DND-41 (cell line): ENCODE measurements around the gene SLC25A22.

Experiments used
- ATAC-seq: fragments of 200-7000 bp; cut with Tn5 transposase; 3 replicates; pipeline ENCODE4 v1.9.1; 2021; ENCODE audit warnings: low read depth; ENCODE audit not compliant: insufficient read depth
- DNase-seq: peaks from one replicate; pipeline ENCODE4 v3.0.0-alpha.2; 2020
- H2AFZ ChIP-seq: 2 replicates; pipeline ENCODE4 v1.6.0; 2012; ENCODE audit warnings: low read depth, low read length
- H3K27ac ChIP-seq: 2 replicates; pipeline ENCODE4 v1.5.1; 2012; ENCODE audit warnings: low read length, inconsistent platforms
- H3K27me3 ChIP-seq: fragments of 200-600 bp; sonication (generic); 2 replicates; pipeline ENCODE4 v1.6.0; 2012; ENCODE audit warnings: low read length, mild to moderate bottlenecking, inconsistent platforms; ENCODE audit not compliant: insufficient read depth, poor library complexity
- H3K36me3 ChIP-seq: 2 replicates; pipeline ENCODE4 v1.5.1; 2012; ENCODE audit warnings: low read length, inconsistent platforms; ENCODE audit not compliant: insufficient read depth
- H3K4me1 ChIP-seq: 2 replicates; pipeline ENCODE4 v1.5.1; 2012; ENCODE audit warnings: mild to moderate bottlenecking, low read length; ENCODE audit not compliant: insufficient read depth
- H3K4me2 ChIP-seq: 2 replicates; pipeline ENCODE4 v1.6.0; 2012; ENCODE audit warnings: mild to moderate bottlenecking, moderate library complexity, low read length, inconsistent platforms; ENCODE audit not compliant: insufficient read depth
- H3K4me3 ChIP-seq, 2 experiments: fragments of 200-600 bp in 1 of 2; shearing (Covaris generic) in 1 of 2; 2 replicates each; pipeline ENCODE4 v1.5.1; 2012 to 2016; ENCODE audit warnings: inconsistent platforms in 2 of 2, low read length in 2 of 2, mild to moderate bottlenecking in 2 of 2, low read depth in 1 of 2, moderate library complexity in 1 of 2
- H3K79me2 ChIP-seq: 2 replicates; pipeline ENCODE4 v1.6.0; 2012; ENCODE audit warnings: low read length, inconsistent platforms; ENCODE audit not compliant: insufficient read depth
- H3K9ac ChIP-seq: 2 replicates; pipeline ENCODE4 v1.6.0; 2012; ENCODE audit warnings: low read depth, mild to moderate bottlenecking, inconsistent platforms, low read length, moderate library complexity
- H3K9me3 ChIP-seq: 2 replicates; pipeline ENCODE4 v1.5.1; 2012; ENCODE audit warnings: low read length, moderate library complexity, mild to moderate bottlenecking, inconsistent platforms; ENCODE audit not compliant: insufficient read depth, severe bottlenecking
- H4K20me1 ChIP-seq: 2 replicates; pipeline ENCODE4 v1.6.0; 2012; ENCODE audit warnings: low read length; ENCODE audit not compliant: insufficient read depth
- EZH2 ChIP-seq: IDR thresholded peaks from 3 replicates; pipeline ENCODE4 v1.6.1; 2012; ENCODE audit warnings: borderline replicate concordance, low read depth, mild to moderate bottlenecking, moderate library complexity, low read length, inconsistent platforms; ENCODE audit not compliant: severe bottlenecking
- TF ChIP-seq, protein P1 (sequence below): IDR thresholded peaks from 2 replicates; pipeline ENCODE4 v1.5.1; 2012; ENCODE audit warnings: borderline replicate concordance, low read length, moderate library complexity, mild to moderate bottlenecking; ENCODE audit not compliant: poor library complexity, severe bottlenecking; ENCODE audit errors: extremely low read depth

Gene SLC25A22

DNA sequence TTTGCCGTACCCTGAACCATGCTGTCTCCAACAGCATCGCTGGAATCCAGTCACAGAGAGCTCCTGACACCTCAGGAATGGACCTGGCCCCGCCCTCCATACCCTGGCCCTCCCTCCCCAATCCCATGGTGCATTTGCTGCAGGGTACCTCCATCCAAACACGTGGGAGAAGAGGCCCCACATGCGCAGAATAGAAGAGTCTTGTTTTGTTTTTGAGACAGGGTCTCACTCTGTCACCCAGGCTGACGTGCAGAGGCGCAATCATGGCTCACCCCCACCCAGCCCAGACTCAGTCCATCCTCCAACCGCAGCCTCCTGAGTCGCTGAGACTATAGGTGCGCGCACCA lies 18.3 kb upstream of the SLC25A22 start:
- H3K4me2 ChIP-seq: no peak overlapping the region
- no peak for ATAC-seq

DNA sequence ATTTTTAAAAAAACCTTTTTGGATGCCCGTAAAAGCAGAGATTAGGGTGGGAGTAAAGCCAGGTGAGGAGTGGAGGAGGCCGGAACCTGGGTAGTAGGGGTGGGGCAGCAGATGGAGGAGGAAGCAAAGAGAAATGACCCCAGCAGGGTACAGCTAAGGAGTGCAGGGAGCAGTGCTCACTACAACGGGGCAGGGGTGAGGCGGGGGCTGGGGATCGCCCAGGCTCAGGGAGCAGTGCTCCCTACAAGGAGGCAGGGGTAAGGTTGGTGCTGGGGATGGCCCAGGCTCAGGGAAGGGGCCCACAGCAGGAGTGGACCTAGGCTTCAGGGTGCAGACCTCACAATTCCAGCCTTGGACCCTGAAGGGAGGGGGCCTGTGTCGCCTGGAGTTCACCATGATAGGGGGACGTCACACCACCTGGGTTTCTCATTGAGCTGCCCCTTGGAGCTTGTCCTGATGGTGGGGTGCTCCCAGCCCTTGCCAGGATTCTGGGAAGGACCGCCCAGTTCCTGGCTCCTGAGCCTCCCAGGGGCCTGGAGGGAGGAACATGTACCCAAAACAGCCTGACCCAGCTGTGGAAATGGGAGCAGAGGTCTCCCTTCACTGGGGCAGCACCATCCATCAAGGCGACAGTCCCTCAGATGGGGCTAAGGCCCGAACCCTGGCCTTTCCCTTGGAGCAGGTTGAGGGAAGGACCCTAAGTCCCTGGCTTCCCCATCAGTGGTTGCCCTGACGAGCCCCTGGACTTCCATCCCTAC lies 17.8 kb upstream of the SLC25A22 start:
- DNase-seq (no peak), ATAC-seq (no peak)
- Histone ChIP-seq H3K4me2 (no peak overlapping the region), H3K4me1 (peaks cover 38% of the 10 kb centered on the region), H3K36me3 (peaks cover 32% of the 10 kb centered on the region), H4K20me1 (peaks cover 44% of the 10 kb centered on the region), H3K27ac (no peak overlapping the region), H2AFZ (no peak overlapping the region), H3K9me3 (no peaks in the 10 kb centered on the region), H3K79me2 (peaks cover 28% of the 10 kb centered on the region), H3K27me3 (no peaks in the 10 kb centered on the region), H3K9ac (no peak overlapping the region), H3K4me3 (no peak overlapping the region)
- TF ChIP-seq, protein P1, sequence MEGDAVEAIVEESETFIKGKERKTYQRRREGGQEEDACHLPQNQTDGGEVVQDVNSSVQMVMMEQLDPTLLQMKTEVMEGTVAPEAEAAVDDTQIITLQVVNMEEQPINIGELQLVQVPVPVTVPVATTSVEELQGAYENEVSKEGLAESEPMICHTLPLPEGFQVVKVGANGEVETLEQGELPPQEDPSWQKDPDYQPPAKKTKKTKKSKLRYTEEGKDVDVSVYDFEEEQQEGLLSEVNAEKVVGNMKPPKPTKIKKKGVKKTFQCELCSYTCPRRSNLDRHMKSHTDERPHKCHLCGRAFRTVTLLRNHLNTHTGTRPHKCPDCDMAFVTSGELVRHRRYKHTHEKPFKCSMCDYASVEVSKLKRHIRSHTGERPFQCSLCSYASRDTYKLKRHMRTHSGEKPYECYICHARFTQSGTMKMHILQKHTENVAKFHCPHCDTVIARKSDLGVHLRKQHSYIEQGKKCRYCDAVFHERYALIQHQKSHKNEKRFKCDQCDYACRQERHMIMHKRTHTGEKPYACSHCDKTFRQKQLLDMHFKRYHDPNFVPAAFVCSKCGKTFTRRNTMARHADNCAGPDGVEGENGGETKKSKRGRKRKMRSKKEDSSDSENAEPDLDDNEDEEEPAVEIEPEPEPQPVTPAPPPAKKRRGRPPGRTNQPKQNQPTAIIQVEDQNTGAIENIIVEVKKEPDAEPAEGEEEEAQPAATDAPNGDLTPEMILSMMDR: no peak
- no peak for TF ChIP-seq EZH2

More for the DNA sequence above, 18.3 kb upstream of the SLC25A22 start:
- Histone ChIP-seq H3K27ac (no peak overlapping the region), H3K27me3 (no peaks in the 10 kb centered on the region), H2AFZ (no peak overlapping the region), H3K79me2 (peaks cover 28% of the 10 kb centered on the region), H4K20me1 (peaks cover 44% of the 10 kb centered on the region), H3K4me1 (peaks cover 38% of the 10 kb centered on the region), H3K9ac (no peak overlapping the region), H3K36me3 (peaks cover 32% of the 10 kb centered on the region), H3K9me3 (no peaks in the 10 kb centered on the region), H3K4me3 (no peak overlapping the region)
- TF ChIP-seq EZH2: no peak
- TF ChIP-seq, protein P1: no peak
- no peak for DNase-seq

DNA sequence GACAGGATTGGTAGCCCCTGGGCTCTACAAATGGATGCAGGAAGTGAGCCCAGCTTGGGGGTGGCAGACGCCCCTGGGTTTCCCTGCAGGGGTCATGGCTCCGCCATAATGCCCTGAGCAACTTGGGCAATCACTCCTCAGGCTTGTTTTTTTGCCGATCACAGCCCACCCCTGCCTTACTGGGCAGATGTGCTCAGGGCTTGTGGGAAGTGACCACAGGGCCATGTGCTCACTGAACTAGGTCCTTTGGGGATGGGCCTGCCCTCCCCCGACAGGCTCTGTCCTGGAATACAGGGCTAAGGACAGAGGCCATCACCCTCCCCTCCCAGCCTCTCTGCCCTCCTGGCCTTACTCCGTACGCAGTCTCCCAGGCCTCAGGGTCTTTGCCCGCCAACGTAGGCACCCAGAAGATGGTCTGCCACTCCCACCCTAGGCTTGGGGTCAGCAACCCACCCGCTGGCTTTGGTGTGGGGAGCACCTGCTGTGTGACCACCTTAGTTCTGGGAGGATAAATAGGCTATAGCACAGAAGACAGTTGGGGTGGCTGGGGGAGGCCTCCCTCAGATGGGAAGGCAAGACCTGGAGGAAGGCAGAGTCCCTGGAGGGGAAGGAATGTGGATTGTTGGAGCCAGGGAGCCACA lies 15.5 kb upstream of the SLC25A22 start:
- Histone ChIP-seq H3K4me1 (peaks cover 28% of the 10 kb centered on the region), H3K9ac (no peak overlapping the region)

More for the DNA sequence above, 15.5 kb upstream of the SLC25A22 start:
- no peak overlapping the region for H3K4me3 ChIP-seq
- peaks cover 39% of the 10 kb centered on the region for H3K36me3 ChIP-seq
- DNase-seq (no peak), ATAC-seq (no peak)
- peaks cover 45% of the 10 kb centered on the region for H4K20me1 ChIP-seq
- no peak for TF ChIP-seq EZH2
- TF ChIP-seq, protein P1: no peak
- peaks cover 35% of the 10 kb centered on the region for H3K79me2 ChIP-seq
- H3K27me3 ChIP-seq: no peaks in the 10 kb centered on the region
- H3K27ac ChIP-seq: no peak overlapping the region
- H2AFZ ChIP-seq: no peak overlapping the region
- no peaks in the 10 kb centered on the region for H3K9me3 ChIP-seq
- no peak overlapping the region; the same call in 1 of the 2 replicates for H3K4me2 ChIP-seq
